HG03064 (cell line): Measurements from ENCODE around the gene ACAN.

ENCODE experiments used
- ATAC-seq: cut with Tn5 transposase; IDR thresholded peaks from one replicate; pipeline ENCODE4 v1.9.1; 2021; ENCODE audit warnings: low read depth; ENCODE audit not compliant: unreplicated experiment

ACAN gene

DNA sequence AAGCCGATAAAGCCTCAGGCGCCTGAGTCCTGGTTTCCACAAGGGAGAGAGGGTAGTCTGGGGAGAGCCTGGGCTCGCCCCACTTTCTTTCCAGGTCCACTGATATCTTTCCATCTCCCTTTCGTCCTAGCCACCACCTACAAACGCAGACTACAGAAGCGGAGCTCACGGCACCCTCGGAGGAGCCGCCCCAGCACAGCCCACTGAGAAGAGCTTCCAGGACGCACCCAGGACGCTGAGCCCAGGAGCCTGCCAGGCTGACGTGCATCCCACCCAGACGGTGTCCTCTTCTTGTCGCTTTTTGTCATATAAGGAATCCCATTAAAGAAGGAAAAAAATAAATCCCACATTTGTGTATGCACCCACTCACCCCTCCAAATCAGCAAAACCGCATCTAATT lies 71.0 kb downstream of the ACAN start:
- ATAC-seq, result no peak

DNA sequence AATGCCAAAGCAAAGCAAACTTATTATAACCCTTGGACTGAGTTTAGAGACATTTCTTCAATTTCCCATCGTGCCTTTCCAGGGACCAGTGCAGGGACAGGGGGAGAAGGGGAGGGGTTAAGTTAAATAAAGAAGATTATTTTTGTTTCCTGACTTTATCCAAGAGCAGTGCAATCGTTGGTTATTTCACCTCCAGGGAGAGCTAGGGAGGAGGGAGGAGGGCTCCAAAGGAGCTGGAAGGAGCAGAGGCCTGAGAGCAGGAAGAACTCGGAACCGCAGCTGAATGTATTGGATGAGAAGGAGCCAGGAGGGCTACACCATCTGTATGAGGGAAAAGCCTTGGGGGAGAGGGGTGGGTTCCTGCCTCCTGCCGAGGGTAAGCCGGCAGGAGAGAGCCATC lies 71.4 kb downstream of the ACAN start:
- ATAC-seq, result no peak

DNA sequence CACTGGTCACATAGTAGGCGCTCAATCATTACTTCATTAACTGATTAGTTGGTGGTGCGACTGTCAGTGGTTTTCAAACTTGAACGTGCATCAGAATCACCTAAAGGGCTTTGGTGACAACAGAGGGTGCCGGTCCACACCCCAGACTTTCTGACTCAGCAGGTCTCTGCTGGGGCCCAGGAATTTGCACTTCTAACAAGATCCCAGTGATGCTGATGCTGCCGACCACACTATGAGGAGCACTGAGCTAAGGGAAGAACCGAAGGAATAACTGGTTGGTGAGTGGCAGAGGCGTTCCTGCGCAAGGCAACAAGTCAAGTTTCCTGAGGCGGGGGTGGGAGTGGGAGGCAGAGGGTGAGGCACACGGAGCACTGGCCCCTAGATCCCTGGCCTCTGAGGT lies 73.3 kb downstream of the ACAN start:
- ATAC-seq, result no peak

DNA sequence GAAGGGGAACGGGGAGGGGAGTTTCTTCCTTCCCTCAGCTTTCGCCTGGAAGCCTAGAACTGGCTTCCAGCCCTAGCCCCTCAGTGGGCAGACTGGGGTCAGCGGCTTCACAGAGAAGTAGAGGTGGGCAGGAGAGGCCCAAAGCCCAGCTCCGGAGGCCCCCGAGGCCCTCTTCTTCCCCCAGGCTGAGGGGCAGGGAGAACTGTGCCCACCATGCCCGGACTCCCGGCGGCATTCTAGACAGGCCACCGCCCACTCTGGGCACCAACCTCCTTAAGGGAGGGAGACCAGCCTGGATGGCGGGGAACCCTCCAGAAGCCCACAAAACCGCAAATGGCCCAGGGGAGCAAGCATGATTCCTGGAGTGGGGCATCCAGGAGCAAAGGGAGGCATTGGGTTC lies 74.2 kb downstream of the ACAN start:
- no peak for ATAC-seq

DNA sequence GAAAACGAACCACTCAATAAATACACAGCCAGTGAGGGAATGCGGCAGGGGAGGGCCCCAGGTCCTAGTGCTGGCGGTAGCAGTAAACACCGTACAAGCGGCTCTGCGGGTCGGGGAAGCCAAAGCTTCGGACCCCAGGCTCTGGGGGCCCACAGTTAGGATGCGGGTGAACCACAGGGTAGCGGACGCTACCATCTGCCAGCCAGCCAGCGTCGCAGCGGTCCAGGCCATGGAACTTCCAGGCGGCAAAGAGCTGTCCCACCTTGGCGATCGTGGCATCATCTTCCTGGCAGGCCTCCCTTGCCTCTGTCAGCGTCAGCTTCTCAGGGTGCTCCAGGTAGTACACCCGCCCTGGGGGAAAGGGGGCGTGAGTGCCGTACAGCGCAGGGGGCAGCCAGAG lies 74.7 kb downstream of the ACAN start:
- ATAC-seq, result no peak

DNA sequence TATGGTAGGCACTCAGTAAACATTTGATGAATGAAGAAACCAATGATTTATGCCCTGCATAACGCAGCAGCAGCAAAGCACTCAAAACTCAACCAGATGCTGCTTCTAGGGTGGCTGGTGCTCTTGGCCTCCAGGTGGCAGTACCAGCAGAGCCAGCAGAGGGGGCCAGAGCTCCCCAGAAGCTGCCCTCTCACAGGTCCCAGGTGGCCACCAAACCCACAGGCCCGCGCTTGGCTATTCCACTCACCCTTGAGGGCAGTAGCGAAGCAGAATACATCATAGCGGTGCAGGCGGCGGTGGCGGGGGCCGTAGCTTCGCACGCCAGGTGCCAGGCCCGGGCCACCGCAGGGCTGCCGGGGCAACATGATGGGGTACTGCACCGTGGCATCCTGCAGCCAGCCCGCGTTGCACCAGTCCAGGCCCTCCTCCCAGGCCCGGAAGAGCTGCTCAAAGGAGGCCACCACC lies 75.5 kb downstream of the ACAN start:
- no peak for ATAC-seq

DNA sequence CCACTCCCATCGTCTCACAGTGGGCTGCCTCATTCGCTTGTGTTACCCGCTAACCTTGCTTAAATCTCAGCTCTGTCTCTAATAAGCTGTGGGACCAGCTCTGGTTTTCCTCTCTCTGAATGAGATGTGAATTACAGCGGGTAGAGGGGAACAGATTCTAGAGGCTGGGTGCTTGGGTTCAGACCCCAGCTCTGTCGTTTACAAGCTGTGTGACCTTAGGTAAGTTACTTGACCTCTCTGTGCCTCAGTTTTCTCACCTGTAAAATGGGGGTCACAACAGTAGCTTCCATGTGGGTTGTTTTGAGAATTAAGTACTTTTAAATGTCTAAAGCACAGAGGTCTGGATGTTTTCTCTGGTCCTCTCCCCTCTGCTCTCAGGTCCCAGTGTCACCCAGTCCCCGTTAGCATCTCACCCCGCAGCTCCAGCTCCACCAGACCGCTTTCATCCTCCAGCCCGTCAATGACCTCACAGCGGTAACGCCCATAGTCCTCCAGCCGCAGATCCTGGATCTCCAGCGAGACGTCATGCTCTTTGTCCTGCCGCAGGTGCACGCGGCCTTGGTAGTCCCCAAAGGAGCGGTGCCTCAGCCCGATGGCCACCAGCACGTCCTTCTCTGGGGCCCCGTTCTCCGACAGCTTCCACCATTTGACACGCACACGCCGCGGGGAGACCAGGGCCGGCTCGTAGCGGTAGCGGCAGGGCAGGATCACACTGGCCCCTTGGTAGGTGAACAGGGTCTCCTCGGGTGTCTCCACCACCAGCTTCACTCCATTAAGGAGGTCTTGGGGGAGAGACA lies 77.9 kb downstream of the ACAN start:
- ATAC-seq, result no peak

DNA sequence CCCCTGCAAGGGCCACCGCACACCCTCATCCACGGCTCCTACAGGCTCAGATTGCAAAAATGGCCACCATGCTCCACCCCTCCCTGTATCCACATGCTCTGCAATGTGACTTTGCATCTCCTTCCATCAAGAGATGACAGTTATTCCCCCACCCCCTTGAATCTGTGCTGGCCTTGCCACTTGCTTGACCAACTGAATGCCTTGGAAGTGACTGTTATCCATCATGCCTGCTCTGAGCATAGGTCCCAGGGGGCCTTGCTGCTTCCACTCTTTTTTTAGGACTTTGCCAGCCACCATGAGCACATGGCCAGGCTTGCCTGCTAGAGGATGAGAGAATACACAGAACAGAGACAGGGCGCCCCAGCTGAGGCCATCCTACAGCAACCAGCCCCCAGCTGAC lies 78.5 kb downstream of the ACAN start:
- no peak for ATAC-seq

DNA sequence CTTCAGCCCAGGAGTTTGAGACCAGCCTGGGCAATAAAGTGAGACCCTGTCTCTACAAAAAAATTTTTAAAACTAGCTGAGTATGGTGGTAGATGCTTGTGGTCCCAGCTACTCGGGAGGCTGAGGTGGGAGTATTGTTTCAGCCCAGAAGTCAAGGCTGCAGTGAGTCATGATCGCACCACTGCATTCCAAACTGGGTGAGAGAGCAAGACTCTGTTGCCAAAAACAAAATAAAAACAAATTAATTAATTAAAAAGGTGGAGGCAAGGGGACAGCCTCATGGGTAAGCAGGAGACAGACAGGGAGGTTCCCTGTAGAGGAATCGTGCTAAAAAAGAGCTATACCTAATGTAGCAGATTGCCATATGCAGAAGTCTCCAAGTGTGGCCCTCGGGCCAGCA lies 79.5 kb downstream of the ACAN start:
- ATAC-seq, result no peak

DNA sequence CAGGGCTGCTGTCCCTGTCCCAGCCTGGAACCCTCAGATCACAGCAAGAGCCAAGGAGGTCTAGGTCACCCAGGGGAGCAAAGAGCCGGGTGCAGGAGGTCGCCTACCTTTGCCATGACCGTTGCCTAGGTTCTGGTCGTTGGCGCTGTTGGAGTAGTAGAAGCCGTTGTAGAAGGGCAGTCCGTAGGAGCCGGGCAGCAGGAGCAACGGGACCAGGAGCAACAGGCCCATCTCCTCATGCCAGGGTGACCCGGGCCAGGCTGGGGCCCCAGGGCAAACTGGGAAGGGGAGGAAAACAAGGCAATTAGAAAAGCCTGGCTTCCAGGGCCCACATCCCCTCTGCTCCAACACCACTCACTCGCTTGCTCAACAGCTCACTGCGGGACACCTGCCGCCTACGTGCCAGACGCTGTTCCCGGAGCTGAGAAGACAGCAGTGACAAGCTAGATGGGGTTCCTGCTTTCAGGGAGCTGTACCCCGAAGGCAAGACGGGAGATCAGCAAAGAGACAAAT lies 83.9 kb downstream of the ACAN start:
- no peak for ATAC-seq

DNA sequence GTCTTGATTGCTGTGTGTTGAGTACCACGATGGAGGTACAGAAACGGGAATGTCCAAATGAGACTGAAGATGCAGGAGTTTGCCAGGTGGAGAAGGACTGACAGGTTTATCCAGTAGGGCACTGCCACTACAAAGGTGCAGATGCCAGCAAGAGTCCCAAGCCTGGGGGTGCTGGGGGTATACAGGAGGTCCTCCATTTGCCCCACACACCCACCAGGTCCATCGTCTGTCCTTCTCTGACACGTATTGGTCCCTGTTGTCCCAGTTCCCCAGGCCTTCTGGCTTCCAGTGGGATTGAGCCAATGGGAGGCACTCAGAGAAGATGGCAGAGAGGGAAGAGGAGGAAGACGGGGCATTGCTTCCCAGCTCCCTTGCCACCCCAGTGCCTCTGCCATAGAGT lies 85.5 kb downstream of the ACAN start:
- no peak for ATAC-seq

DNA sequence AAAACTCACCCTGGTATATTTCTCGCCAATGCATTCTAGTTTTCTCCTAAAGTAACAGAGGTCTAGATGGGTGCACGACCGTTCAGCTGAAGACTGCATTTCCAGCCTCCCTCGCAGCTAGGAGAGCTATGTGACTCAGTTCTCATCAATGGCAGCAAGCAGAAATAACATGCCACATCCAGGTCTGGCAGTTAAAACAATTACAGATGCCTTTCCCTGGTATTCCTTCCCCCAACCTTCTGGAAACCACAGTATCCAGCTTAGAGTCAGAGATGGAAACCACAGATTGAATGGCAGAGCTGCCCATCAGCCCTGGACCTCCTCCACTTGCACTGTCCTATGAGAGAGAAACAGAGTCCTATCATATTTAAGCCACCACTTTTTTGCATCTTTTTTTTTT lies 87.3 kb downstream of the ACAN start:
- ATAC-seq, result no peak

DNA sequence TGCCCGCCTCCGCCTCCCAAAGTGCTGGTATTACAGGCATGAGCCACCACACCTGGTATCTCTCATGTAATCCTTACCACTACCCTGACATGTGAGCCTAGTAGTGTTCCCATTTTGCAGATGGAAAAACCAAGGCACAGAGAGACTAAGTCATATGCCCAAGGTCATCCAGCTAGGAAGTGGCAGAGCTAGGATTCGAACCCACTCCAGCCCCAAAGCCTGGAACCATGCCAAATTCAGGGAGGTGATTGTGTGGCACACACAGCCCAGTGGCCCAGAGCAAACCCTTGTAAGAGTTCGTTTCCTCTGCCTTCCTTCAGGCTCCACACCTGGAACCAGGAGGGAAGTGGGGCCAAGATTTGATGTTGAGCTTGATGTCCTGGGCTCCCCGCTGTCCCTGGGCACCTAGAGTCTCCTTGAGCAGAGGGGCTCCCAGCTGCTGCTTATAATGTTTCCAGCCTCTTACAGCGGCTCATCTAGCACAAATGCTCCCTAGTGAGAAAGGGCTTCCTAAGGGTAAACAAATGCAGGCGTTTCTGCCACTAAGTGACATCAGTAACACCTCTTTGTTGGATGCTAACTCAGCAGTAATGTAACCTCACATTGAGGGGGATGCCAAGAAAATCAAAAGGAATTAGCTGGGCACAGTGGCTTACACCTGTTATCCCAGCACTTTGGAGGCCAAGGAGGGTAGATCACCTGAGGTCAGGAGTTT lies 88.5 kb downstream of the ACAN start:
- ATAC-seq, result no peak

DNA sequence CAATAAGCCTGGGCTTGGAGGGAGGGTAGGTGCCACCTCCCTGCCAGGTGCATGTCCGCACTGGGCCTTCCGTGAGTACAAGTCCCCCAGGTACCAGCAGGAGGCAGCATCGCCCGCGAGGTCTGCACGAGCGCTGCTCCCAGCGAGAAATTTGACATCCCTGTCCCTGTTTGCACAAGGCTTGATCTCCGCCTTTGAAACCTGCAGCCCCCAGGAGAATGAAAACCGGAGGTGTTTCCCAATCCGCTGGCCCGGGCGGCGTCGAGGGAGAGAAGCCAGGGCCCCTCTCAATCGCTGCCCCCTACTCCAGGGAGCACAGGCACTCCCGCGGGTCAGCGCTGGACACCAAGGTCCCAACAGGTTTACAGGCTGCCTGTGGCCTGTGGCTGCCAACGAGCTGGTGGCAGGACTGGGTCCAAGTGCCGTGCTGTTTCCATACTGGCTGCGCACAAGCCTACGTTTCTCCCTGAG lies 91.1 kb downstream of the ACAN start:
- ATAC-seq, result no peak

DNA sequence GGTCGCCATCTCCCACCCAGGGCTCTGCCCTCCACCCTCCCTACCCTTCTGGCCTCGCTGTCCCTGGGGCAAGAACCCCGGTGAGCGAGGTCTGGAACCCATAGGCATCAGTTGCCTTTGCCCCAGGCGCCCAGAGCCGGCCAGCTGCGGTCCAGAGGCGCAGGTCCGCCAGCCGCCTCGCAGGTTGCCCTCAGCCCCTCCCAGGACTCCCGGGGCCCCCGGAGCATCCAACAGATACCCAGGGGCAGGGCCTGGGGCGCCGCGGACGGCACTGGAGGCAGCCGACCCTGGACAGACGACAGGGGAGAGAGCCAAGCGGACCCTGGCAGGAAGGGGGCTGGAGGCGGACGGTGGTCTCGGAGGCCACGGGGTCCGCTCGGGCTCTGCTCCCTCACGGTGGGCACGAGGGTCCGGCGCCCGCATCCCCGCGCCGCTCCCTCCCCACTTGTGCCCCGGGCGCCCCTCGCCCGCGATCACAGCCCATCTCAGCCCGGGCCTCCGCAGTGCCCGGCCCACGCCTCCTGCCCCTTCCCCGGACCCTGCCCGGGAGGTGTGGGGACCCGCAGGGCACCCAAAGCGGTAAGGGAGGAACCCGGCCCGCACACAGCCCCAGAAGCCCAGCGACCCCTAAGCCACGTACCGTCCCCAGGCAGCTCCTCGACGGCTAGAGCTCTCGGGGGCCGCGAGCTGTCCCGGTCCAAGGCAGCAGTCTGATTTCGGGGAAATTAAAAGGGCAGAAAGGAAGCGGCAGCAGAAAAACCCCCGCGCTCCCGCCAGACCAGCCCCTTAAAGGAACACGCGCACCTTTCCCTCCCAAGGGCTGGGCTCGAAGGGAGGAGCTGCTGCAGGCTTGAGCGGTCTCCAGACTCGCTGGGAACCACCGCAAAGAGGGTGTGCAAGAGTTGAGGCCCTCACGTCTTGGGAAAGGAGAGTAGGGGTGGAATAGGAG lies 91.9 kb downstream of the ACAN start, which contains the start of gene HAPLN3:
Gene HAPLN3 (minus strand): TSS at position 726 of the 949 bp plus-strand sequence. CDS start 8,246 bp downstream, outside the sequence.
- no peak for ATAC-seq

DNA sequence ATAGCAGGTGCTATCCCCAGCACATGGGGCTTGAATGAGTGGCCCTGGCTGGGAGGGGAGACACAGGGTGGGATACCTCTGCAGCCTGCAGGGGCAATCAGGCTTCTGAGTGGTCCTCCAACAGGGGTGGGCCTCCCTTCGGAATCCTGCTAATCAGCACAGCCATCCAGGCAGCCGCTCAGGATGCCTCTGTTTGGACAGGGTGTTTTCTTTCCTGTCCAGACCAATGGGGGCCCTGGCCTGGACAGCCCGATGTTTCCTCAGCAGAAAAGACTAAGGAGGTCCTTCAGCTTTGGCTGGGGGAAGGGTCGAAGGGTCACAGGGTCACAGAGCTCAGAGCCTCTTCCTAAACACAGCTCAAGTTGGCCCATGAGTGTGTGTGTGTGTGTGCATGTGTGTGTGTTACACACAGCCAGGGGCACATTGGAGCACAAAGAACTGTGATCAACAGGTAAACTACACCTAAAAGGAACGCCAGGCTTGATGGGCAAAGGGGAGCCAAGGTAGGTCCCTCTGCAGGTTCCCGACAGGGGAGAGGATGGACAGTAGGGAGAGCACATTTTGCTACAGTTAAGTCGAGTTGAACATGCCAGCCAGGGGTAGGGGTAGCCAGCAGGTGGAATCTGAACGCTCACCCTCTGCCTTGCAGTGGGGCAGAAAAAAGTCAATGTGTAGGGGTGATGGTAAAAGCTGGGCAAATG lies 93.2 kb downstream of the ACAN start:
- no peak for ATAC-seq

DNA sequence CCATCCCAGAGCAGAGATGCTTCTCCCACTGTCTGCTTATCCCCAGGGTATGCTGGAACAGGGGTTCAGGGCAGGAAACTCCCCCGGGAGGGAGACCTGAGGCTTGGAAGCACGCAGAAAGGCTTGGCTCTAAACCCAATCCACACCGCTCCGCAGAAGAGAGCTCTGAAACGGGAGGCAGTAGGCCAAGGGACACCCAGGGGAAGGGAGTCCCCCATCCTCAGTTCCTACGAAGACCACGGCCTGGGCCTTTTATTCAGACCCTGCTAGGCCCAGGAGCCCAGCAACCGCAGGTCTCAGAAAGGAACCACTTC lies 93.9 kb downstream of the ACAN start:
- ATAC-seq, result no peak

DNA sequence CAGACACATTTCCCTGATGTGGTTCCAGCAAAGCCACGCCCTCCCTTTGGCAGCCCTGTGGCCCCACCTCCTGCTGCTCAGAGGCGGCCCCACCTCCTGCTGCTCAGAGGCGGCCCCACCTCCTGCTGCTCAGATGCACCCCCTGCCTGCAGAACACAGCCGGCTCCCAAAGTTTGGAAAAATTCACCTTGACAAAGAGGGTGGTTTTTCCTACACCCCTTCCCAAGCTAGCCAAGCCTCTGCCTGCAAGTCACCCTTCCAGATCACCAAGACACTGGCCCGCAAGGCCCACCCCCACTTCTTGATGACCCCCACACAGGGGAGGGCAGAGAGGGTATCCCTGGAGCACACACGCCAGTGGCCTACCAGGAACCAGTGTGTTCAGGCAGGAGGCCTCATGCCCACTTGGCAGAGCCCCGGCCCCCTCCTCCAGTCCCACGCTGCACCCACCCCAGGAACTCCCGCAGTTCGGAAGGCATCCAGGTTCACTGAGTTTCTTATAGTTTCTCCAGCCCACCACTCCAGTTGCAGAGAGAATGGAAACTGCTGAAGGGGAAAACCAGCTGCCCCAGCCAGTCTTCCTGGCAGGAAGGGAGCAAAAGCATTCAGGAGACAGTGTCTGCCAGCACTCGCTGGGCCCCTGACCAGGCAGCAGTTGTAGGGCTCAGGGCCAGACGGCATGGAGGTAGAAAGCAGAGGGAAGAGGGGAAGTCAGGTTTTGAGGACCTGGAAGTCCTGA lies 94.4 kb downstream of the ACAN start:
- no peak for ATAC-seq

DNA sequence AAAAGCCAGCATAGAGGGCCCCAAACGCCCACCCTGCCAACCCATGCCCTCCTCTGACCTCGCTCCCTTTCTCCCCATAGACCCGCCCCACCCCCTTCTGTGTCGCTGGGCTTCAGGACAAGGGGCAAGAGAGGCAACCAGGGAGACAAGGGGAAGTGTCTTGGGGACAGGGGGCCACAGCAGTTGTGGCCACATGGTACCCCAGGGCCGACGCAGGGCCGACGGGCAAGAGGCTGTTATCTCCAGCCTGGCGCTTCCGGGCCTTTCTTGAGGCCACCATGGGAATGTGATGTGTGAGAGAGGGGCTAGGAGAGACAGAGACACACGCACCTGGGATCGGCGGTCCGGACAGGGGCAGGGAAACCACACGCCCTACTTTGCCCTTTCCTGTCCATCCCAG lies 95.5 kb downstream of the ACAN start:
- ATAC-seq, result no peak
